NCI-H82 treated with DMSO at 0.1 percent for 48 hours (cell line): Measurements from ENCODE around the gene OR11G2.
"Not testable (repeated sequence)": the region's sequence is repeated elsewhere in the genome, so short reads cannot be mapped to it uniquely, and the experiment has no call there.

ENCODE experiments used
- DNase-seq: peaks from one replicate; lab custom pipeline; 2025; ENCODE audit not compliant: unreplicated experiment; lab: John Stamatoyannopoulos, UW

The OR11G2 gene

GRCh38 chr14:20190596-20190995, at the start of gene OR11G2:
OR11G2 (plus strand) TSS chr14:20190896; CDS start chr14:20197438, 6,542 bp downstream.
- no peak for DNase-seq

- DNase-seq = no peak
These were observed 46.8 kb upstream of the OR11G2 start for GRCh38 chr14:20143911-20144310.

- DNase-seq = no peak
These were observed 45.9 kb upstream of the OR11G2 start for GRCh38 chr14:20144820-20145219.

GRCh38 chr14:20164462-20164861, 26.2 kb upstream of the OR11G2 start:
- no peak for DNase-seq

- DNase-seq = no peak
These were observed 23.6 kb upstream of the OR11G2 start for GRCh38 chr14:20167091-20167490.

GRCh38 chr14:20169852-20170251, 20.8 kb upstream of the OR11G2 start:
- DNase-seq = not testable (repeated sequence)

GRCh38 chr14:20174205-20174604, 16.5 kb upstream of the OR11G2 start:
- DNase-seq = not testable (repeated sequence)

GRCh38 chr14:20176330-20176729, 14.4 kb upstream of the OR11G2 start:
- DNase-seq = no peak

GRCh38 chr14:20177433-20177974, 13.2 kb upstream of the OR11G2 start:
- DNase-seq = no peak

GRCh38 chr14:20179218-20179617, 11.5 kb upstream of the OR11G2 start:
- no peak for DNase-seq

- DNase-seq = no peak
These were observed 10.8 kb upstream of the OR11G2 start for GRCh38 chr14:20179880-20180279.

GRCh38 chr14:20180486-20180885, 10.2 kb upstream of the OR11G2 start:
- DNase-seq = no peak

GRCh38 chr14:20184181-20184580, 6.5 kb upstream of the OR11G2 start:
- no peak for DNase-seq

GRCh38 chr14:20191396-20191795, 700 bp downstream of the OR11G2 start:
- no peak for DNase-seq

- DNase-seq = no peak
These were observed 3.4 kb downstream of the OR11G2 start for GRCh38 chr14:20194101-20194500.

GRCh38 chr14:20195170-20195569, 4.5 kb downstream of the OR11G2 start:
- DNase-seq = not testable (repeated sequence)

GRCh38 chr14:20195911-20196310, 5.2 kb downstream of the OR11G2 start:
- DNase-seq = no peak

- no peak for DNase-seq
These were observed 6.8 kb downstream of the OR11G2 start for GRCh38 chr14:20197459-20197858.

GRCh38 chr14:20198991-20199390, 8.3 kb downstream of the OR11G2 start:
- no peak for DNase-seq

GRCh38 chr14:20204721-20205120, 14.0 kb downstream of the OR11G2 start:
- DNase-seq = no peak

- no peak for DNase-seq
These were observed 18.9 kb downstream of the OR11G2 start for GRCh38 chr14:20209595-20209994.

GRCh38 chr14:20212406-20212805, 21.7 kb downstream of the OR11G2 start:
- not testable (repeated sequence) for DNase-seq

GRCh38 chr14:20215196-20215595, 24.5 kb downstream of the OR11G2 start:
- no peak for DNase-seq
